Measurements from ENCODE around the gene GGN. TPM values are rescaled to one million over a fixed set of nuclear protein-coding genes. Genes with fewer than 3 reads are reported as not detected.
A peak's percentile ranks its signal among the peaks of the same experiment; 100 is the strongest.

The GGN gene
- total and polyA plus RNA-seq, 2 of the 13 experiments (the other 11 are each of a cell fraction or from before 2014, with no cell fraction given), result not detected

DNA sequence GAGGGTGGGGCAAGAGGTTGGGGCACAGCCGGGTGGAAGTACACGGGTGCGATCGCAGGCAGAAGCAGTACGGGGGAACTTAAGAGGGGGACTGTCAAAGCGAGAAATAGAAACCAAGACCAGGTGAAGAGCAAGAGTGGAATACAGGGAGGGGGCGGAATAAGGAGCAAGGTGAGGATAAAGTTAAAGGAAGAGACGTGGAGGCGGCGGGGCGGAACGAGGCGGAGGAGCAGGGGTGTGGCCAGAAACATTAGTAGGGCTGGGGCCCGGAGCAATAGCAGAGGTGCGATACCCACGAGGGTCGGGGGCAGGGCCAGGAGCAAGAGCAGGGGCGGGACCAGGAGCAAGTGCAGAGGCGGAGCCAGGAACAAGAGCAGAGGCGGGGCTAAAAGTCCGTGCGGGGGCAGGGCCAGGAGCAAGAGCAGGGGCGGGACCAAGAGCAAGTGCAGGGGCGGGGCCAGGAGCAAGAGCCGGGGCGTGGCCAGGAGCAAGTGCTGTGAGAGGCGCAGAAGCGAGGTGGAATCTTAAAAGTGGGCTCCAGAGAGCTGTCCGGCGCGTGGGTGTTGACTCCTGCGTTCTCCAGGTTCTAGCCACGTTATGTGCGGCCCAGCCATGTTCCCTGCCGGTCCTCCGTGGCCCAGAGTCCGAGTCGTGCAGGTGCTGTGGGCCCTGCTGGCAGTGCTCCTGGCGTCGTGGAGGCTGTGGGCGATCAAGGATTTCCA, 51.0 kb downstream of the GGN start (continued):
- TF ChIP-seq ZNF687 (CRISPR knock-in tag; IDR thresholded peaks at IDR 0.05) (peak; percentile 56), EEA1 (CRISPR knock-in tag; IDR thresholded peaks at IDR 0.05; ENCODE audit: borderline replicate concordance) (no peak), RXRA (CRISPR knock-in tag; IDR thresholded peaks at IDR 0.05) (0 out of 2 replicates have a peak, but pooled peaks have one; percentile 31), SMYD3 (CRISPR knock-in tag; IDR thresholded peaks at IDR 0.05) (peak; percentile 63; the same call in 1 of the 2 replicates), POLR2AphosphoS2 (IDR thresholded peaks at IDR 0.05; ENCODE audit: low read depth, low read length) (no peak), CBFB (CRISPR knock-in tag; IDR thresholded peaks at IDR 0.05) (no peak), ZNF577 (CRISPR knock-in tag; IDR thresholded peaks at IDR 0.05; ENCODE audit: borderline replicate concordance, low read depth) (no peak), FOXJ3 (CRISPR knock-in tag; IDR thresholded peaks at IDR 0.05; ENCODE audit: borderline replicate concordance) (no peak), CHD2 (IDR thresholded peaks at IDR 0.05; ENCODE audit: low read depth, low read length) (no peak), HNRNPL (IDR thresholded peaks at IDR 0.05; ENCODE audit: low read depth, low read length) (0 out of 2 replicates have a peak, but pooled peaks have one; percentile 12), ZNF501 (CRISPR knock-in tag; IDR thresholded peaks at IDR 0.05) (peak; percentile 43; the same call in 1 of the 2 replicates), ZNF629 (CRISPR knock-in tag; conservative IDR thresholded peaks at IDR 0.05) (0 out of 2 replicates have a peak, but pooled peaks have one; percentile 19), ARID4A (CRISPR knock-in tag; IDR thresholded peaks at IDR 0.05; ENCODE audit: borderline replicate concordance) (no peak), XRCC5 (optimal IDR thresholded peaks at IDR 0.05; ENCODE audit: low read length) (peak; percentile 15), HNRNPLL (IDR thresholded peaks at IDR 0.05; ENCODE audit: low read depth, low read length, poor library complexity, severe bottlenecking) (peak; percentile 63), SNAPC2 (CRISPR knock-in tag; IDR thresholded peaks at IDR 0.05) (peak; percentile 73; the same call in 1 of the 2 replicates)
- TF ChIP-seq, protein P1, sequence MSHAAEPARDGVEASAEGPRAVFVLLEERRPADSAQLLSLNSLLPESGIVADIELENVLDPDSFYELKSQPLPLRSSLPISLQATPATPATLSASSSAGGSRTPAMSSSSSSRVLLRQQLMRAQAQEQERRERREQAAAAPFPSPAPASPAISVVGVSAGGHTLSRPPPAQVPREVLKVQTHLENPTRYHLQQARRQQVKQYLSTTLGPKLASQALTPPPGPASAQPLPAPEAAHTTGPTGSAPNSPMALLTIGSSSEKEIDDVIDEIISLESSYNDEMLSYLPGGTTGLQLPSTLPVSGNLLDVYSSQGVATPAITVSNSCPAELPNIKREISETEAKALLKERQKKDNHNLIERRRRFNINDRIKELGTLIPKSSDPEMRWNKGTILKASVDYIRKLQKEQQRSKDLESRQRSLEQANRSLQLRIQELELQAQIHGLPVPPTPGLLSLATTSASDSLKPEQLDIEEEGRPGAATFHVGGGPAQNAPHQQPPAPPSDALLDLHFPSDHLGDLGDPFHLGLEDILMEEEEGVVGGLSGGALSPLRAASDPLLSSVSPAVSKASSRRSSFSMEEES (CRISPR knock-in tag; IDR thresholded peaks at IDR 0.05), result 0 out of 2 replicates have a peak, but pooled peaks have one; percentile 10
